ENCODE results near the gene DDX3X. TPM values are rescaled to one million over a fixed set of nuclear protein-coding genes. Genes with fewer than 3 reads are reported as not detected.
A peak's percentile ranks its signal among the peaks of the same experiment; 100 is the strongest.

Gene DDX3X
- total and polyA plus RNA-seq, 2 experiments from 2014 or later, result 68.1 to 239 TPM

DNA sequence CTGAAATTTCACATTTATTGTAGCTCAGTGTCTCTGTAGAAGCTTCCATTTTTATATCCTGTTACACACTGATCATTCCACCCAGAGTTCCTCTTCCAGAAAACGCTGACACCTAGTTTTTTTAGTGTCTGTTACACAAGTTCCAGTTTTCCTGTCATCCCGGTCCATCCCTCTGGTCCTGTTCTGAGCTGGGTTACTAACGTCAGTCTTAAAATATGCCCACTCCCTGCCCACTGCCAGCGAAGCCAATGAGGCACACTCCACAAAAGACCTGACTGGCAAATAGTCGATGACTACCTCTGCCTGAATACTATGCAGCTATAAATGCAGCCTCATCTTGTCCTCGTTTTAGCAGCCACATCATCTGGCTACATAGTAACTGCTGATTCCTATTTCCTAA, 30.9 kb upstream of the DDX3X start:
- H3K36me3 ChIP-seq (ENCODE audit: insufficient read depth), result no peaks in the 10 kb centered on the region
- no peak for ATAC-seq
- H3K9me2 ChIP-seq (ENCODE audit: insufficient read depth), result no peaks in the 10 kb centered on the region
- no peaks in the 10 kb centered on the region; the same call in 1 of the 2 replicates for H3K4me1 ChIP-seq (ENCODE audit: insufficient read depth)
- no peaks in the 10 kb centered on the region for H3K27me3 ChIP-seq (ENCODE audit: insufficient read depth)
- no peak overlapping the region for H3K27ac ChIP-seq (ENCODE audit: low read depth)
- no peak for DNase-seq (ENCODE audit: low spot score)
- H3K27ac Mint-ChIP-seq, result peak overlapping the region; percentile 56; the same call in 1 of the 2 replicates
- peaks cover 4% of the 10 kb centered on the region for H3K27me3 Mint-ChIP-seq (ENCODE audit: insufficient read depth, low read depth, poor library complexity)
- no peak overlapping the region for H3K4me3 ChIP-seq
- TF ChIP-seq ZNF331 (CRISPR knock-in tag; IDR thresholded peaks at IDR 0.05; ENCODE audit: low read depth) (no peak), STAT1 (IDR thresholded peaks at IDR 0.05; ENCODE audit: unreplicated experiment) (no peak), EZH2phosphoT487 (IDR thresholded peaks at IDR 0.05; ENCODE audit: unreplicated experiment) (no peak), JUNB (IDR thresholded peaks at IDR 0.05; ENCODE audit: unreplicated experiment) (no peak), POLR2AphosphoS5 (IDR thresholded peaks at IDR 0.05; ENCODE audit: low read depth) (no peak), EZH2 (IDR thresholded peaks at IDR 0.05; ENCODE audit: low read depth, unreplicated experiment) (no peak), NANOG (IDR thresholded peaks at IDR 0.05; ENCODE audit: borderline replicate concordance) (no peak), CREB1 (CRISPR knock-in tag; IDR thresholded peaks at IDR 0.05; ENCODE audit: low read depth) (no peak), ZNF114 (CRISPR knock-in tag; IDR thresholded peaks at IDR 0.05) (no peak)
- TF ChIP-seq, protein P1, sequence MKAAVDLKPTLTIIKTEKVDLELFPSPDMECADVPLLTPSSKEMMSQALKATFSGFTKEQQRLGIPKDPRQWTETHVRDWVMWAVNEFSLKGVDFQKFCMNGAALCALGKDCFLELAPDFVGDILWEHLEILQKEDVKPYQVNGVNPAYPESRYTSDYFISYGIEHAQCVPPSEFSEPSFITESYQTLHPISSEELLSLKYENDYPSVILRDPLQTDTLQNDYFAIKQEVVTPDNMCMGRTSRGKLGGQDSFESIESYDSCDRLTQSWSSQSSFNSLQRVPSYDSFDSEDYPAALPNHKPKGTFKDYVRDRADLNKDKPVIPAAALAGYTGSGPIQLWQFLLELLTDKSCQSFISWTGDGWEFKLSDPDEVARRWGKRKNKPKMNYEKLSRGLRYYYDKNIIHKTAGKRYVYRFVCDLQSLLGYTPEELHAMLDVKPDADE (IDR thresholded peaks at IDR 0.05), result no peak
- TF ChIP-seq, protein P2, sequence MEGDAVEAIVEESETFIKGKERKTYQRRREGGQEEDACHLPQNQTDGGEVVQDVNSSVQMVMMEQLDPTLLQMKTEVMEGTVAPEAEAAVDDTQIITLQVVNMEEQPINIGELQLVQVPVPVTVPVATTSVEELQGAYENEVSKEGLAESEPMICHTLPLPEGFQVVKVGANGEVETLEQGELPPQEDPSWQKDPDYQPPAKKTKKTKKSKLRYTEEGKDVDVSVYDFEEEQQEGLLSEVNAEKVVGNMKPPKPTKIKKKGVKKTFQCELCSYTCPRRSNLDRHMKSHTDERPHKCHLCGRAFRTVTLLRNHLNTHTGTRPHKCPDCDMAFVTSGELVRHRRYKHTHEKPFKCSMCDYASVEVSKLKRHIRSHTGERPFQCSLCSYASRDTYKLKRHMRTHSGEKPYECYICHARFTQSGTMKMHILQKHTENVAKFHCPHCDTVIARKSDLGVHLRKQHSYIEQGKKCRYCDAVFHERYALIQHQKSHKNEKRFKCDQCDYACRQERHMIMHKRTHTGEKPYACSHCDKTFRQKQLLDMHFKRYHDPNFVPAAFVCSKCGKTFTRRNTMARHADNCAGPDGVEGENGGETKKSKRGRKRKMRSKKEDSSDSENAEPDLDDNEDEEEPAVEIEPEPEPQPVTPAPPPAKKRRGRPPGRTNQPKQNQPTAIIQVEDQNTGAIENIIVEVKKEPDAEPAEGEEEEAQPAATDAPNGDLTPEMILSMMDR (conservative IDR thresholded peaks at IDR 0.05; ENCODE audit: low read depth in 2 of 2), result no peak
- TF ChIP-seq, protein P3, sequence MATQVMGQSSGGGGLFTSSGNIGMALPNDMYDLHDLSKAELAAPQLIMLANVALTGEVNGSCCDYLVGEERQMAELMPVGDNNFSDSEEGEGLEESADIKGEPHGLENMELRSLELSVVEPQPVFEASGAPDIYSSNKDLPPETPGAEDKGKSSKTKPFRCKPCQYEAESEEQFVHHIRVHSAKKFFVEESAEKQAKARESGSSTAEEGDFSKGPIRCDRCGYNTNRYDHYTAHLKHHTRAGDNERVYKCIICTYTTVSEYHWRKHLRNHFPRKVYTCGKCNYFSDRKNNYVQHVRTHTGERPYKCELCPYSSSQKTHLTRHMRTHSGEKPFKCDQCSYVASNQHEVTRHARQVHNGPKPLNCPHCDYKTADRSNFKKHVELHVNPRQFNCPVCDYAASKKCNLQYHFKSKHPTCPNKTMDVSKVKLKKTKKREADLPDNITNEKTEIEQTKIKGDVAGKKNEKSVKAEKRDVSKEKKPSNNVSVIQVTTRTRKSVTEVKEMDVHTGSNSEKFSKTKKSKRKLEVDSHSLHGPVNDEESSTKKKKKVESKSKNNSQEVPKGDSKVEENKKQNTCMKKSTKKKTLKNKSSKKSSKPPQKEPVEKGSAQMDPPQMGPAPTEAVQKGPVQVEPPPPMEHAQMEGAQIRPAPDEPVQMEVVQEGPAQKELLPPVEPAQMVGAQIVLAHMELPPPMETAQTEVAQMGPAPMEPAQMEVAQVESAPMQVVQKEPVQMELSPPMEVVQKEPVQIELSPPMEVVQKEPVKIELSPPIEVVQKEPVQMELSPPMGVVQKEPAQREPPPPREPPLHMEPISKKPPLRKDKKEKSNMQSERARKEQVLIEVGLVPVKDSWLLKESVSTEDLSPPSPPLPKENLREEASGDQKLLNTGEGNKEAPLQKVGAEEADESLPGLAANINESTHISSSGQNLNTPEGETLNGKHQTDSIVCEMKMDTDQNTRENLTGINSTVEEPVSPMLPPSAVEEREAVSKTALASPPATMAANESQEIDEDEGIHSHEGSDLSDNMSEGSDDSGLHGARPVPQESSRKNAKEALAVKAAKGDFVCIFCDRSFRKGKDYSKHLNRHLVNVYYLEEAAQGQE (IDR thresholded peaks at IDR 0.05; ENCODE audit: unreplicated experiment), result no peak
- TF ChIP-seq, protein P4, sequence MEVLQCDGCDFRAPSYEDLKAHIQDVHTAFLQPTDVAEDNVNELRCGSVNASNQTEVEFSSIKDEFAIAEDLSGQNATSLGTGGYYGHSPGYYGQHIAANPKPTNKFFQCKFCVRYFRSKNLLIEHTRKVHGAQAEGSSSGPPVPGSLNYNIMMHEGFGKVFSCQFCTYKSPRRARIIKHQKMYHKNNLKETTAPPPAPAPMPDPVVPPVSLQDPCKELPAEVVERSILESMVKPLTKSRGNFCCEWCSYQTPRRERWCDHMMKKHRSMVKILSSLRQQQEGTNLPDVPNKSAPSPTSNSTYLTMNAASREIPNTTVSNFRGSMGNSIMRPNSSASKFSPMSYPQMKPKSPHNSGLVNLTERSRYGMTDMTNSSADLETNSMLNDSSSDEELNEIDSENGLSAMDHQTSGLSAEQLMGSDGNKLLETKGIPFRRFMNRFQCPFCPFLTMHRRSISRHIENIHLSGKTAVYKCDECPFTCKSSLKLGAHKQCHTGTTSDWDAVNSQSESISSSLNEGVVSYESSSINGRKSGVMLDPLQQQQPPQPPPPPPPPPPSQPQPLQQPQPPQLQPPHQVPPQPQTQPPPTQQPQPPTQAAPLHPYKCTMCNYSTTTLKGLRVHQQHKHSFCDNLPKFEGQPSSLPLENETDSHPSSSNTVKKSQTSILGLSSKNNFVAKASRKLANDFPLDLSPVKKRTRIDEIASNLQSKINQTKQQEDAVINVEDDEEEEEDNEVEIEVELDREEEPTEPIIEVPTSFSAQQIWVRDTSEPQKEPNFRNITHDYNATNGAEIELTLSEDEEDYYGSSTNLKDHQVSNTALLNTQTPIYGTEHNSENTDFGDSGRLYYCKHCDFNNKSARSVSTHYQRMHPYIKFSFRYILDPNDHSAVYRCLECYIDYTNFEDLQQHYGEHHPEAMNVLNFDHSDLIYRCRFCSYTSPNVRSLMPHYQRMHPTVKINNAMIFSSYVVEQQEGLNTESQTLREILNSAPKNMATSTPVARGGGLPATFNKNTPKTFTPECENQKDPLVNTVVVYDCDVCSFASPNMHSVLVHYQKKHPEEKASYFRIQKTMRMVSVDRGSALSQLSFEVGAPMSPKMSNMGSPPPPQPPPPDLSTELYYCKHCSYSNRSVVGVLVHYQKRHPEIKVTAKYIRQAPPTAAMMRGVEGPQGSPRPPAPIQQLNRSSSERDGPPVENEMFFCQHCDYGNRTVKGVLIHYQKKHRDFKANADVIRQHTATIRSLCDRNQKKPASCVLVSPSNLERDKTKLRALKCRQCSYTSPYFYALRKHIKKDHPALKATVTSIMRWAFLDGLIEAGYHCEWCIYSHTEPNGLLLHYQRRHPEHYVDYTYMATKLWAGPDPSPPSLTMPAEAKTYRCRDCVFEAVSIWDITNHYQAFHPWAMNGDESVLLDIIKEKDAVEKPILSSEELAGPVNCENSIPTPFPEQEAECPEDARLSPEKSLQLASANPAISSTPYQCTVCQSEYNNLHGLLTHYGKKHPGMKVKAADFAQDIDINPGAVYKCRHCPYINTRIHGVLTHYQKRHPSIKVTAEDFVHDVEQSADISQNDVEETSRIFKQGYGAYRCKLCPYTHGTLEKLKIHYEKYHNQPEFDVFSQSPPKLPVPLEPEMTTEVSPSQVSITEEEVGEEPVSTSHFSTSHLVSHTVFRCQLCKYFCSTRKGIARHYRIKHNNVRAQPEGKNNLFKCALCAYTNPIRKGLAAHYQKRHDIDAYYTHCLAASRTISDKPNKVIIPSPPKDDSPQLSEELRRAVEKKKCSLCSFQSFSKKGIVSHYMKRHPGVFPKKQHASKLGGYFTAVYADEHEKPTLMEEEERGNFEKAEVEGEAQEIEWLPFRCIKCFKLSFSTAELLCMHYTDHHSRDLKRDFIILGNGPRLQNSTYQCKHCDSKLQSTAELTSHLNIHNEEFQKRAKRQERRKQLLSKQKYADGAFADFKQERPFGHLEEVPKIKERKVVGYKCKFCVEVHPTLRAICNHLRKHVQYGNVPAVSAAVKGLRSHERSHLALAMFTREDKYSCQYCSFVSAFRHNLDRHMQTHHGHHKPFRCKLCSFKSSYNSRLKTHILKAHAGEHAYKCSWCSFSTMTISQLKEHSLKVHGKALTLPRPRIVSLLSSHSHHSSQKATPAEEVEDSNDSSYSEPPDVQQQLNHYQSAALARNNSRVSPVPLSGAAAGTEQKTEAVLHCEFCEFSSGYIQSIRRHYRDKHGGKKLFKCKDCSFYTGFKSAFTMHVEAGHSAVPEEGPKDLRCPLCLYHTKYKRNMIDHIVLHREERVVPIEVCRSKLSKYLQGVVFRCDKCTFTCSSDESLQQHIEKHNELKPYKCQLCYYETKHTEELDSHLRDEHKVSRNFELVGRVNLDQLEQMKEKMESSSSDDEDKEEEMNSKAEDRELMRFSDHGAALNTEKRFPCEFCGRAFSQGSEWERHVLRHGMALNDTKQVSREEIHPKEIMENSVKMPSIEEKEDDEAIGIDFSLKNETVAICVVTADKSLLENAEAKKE (CRISPR knock-in tag; IDR thresholded peaks at IDR 0.05), result no peak
- no peaks in the 10 kb centered on the region for H3K9me3 Mint-ChIP-seq
- no peaks in the 10 kb centered on the region for H3K36me3 Mint-ChIP-seq (ENCODE audit: low read depth)
- H3F3A ChIP-seq (replicated peaks; ENCODE audit: low read depth), result no peaks in the 10 kb centered on the region
- peaks cover 17% of the 10 kb centered on the region for H3K4me1 Mint-ChIP-seq
- H4K20me1 ChIP-seq (replicated peaks; ENCODE audit: insufficient read depth), result no peaks in the 10 kb centered on the region
- no peak overlapping the region for H3K4me2 ChIP-seq
- no peaks in the 10 kb centered on the region for H3K79me2 ChIP-seq (replicated peaks; ENCODE audit: insufficient read depth)
- no peak overlapping the region for H2AFZ ChIP-seq
- H3K4me3 Mint-ChIP-seq, result no peak overlapping the region

All from GM23338 (cell line).